Germinal center (tissue), 1 donor: Measurements from ENCODE around the gene MEGF8.

ENCODE experiments used
- DNase-seq: peaks from one replicate; pipeline ENCODE4 v3.0.0; 2012; ENCODE audit warnings: mixed read lengths, low spot score

Gene MEGF8

DNA sequence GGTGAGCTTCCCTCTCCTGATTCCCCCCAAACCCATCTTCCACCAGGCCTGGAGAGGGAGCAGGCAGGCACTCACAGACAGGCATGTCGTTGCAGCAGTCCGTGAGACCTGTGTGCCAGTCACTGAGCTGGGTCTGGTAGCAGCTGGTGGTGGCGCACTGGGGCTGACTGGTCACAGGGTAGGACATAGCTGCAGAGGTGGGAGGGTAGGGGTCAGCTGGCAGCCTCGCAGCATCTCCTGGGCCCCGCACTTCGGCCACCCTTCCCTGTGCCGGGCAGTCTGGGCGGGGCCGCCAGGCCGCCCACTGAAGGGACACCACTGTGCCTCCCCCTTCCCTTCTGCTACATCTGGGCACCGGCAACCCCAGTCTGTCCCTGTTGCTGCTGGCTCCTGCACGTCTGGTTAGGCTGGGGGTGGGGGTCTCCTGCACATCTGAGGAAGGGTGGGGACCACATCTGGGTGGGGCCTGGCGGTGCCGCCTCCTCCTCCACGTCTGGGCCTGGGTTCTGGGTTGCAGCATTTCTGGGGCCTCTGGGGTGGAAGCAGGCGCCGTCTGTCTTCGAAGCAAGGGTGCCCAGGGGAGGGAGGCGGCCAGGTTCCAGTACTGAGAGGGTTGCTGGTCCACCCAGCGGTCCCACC, 63.5 kb downstream of the MEGF8 start:
- no peak for DNase-seq

DNA sequence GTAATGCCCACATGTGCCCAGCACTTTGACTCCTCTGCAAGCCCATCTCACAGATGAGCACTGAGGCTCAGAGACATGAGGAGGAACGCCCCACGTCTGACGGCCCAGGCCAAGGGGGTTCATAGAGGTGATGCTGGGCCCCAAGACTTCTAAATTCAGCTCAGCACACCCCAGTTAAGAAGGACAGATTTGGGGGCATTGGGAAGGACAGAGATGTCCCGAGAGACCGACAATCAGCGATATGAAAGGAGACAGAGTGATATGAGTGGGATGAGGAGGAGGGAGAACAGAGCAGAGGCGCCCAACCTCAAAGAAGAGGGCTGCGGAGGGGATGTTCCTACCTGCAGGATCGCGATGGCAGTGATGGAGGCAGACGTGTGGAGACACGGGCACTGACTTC, 64.5 kb downstream of the MEGF8 start, which contains the start of gene CNFN:
CNFN (minus strand) TSS at position 399 of the 400 bp plus-strand sequence. CDS start 1,260 bp downstream, outside the sequence.
- no peak for DNase-seq

DNA sequence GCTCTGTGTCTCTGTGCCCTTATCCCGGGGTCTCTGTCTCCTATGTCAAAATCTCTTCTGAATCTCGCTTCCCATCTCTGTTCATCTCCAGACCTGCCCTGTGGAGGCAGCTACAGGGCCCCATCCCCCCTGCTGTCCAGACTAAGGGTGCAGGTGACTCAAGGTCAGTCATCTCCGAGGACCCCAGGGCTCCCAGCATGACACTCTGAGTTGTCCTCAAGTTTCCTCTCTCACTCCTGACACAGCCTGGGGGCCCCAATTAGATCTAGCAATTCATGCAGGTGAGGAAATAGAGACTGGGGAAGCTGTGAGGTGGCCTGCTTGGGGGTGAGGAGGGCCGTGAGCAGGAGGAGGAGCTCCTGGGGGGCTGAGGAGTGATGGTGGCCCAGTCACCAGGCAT, 66.7 kb downstream of the MEGF8 start:
- no peak for DNase-seq

DNA sequence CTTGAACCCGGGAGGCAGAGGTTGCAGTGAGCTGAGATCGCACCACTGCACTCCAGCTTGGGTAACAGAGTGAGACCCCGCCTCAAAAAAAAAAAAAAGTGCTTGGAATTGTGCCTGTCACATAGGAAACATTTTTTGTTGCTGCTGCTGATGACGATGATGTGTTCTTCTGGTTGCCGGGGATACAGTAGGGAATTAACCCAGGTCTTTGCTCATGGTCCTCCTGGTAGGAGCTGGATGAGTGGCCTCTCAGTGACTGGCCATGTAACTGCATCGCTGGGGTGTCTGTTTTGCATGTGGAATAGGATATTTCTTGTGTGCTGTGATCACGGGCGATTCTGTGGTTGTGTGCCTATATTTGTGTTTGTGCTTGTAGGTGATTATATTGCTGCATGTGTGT, 69.3 kb downstream of the MEGF8 start:
- no peak for DNase-seq

DNA sequence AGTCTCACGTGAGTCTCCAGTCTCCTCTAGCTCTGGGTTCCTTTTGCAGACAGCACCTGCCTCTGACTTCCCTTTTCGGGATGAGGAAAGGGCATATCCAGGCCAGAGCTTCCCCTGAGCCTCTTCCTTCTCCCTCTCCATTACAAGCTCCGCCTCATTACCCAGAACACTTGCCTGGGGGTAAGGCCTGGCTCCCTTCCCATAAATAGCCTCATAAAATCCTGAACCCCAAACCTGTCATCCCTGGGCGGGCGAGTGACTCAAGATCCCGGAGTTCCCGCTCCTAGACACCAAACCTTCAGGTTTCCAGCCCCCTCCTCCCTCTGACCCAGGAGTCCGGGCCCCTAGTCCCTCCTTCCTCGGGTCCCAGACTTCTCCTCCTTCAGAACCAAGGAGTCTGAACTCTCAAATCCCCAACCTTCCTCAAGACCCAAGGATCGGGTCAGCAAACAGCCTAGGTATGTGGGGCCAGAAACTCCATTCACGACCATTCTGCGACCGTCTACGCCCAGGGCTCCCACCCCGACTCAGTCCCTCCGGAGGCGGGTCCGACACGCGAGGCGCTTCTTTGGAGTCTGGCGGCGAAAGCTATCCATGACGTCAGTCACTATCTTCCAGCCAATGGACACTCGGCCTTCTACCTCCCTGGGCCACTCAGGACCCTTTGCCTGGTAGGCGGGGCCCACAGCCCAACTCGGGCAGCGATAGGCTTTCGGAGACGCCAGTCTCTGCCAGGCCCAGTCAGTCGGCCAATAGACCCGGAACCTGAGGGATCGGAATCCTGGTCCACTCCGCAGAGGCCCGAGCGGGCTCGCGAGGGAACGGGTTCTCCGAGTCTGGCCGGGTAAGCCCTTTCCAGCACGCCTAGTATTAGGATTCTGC, 71.2 kb downstream of the MEGF8 start:
- DNase-seq, result peak; percentile 100

DNA sequence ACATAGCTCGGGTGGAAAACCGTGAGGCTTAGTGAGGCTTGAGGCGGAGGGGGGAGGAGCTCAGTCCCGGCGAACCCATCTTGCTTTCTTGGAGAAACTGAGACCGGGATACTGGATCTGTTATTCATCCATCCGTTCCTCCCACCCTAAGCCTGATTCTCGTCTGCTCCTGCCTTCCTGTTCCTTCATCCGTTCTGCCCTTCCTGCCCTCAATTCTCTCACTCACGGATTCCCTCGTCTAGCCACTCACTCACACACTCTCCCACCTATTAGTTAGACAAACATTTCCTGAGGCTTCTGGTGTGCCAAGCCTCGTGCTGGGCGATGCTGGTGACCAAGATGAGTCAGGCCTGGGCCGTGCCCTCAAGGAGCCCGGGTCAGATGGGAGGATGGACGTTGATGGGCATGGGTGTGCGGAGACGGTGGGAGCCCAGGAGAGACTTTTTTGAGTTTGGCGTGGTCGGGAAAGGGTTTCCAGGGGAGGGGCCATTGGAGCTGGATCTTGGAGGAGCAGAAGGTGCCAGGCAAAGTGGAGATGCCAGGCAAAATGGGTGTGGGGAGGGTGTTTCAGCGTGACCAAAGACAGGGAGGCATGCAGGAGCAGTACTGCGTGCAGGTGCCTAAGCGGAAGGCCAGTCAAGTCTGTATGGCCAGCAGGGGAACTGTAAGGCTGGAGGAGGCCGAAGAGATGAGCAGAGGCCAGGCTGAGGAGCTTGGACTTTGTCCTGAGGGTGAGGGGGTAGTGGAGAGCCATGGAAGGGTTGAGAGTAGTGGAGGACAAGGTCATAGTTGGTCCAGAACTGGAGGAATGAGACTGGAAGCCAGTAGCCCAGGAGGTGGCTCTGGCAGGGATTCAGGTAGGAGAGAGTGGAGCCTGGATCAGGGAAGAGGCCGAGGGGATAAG, 72.1 kb downstream of the MEGF8 start:
- DNase-seq, result no peak

DNA sequence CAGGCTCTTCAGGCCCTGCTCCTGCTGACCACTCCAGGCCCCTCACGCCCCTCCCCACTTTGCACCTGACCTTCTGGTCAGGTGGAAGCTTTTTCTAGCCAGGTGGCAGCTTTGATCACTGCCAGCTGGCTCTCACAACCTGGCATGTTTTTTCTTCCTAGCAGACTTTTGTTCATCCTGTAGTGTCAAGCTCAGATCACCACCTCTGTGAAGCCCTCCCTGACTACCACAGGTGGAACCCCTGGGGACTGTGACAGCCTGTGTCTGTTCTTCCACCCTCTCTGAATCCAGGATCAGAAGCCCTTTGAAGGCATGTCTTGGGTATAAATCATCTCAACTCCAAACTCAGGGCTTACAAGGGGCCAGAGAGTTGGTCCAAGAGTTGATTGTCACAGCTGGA, 75.0 kb downstream of the MEGF8 start:
- DNase-seq, result no peak

DNA sequence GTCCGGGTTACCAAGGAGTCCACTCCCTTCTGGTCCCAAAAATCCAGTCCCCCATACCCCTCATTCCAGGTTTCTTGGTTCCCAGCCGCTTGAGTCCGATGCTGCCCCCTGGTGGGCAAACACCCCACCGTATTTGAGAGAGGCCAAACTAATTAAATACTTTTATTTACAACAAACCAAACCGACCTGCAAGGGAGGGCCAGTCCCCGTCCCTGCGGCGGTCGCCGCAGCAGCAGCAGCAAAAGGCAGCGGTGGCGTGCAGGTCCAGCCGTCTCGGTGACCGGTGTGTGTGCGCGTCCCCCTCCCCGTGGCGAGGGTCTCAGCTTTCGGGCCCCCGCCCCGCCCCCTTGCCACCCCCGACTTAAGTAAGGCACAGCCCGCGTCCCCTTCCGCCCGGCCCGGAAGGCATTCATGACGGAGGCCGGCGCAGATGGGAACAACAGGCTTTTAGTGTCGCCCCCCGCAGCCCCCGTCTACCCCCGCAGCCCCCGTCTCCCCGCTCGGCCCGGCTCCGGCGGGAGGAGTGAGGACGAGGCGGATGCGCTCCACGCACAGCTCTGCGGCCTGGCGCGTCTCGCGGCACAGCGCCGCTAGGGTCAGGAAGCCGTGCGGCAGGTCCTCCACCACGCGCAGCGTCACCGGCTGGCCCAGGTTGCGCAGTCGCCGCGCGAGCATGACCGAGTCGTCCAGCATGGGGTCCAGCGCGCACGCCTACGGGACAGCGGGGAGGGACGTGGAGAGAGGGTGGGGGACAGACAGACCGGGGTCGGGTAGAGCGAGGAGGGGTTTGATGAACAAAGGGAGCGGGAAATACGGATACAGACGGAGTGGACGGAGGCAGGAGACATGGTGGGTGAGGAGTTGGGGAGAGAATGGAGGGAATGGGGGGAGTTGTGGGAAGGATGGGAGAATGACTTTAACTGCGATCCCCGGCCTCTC, 76.2 kb downstream of the MEGF8 start:
- DNase-seq, result peak; percentile 80

DNA sequence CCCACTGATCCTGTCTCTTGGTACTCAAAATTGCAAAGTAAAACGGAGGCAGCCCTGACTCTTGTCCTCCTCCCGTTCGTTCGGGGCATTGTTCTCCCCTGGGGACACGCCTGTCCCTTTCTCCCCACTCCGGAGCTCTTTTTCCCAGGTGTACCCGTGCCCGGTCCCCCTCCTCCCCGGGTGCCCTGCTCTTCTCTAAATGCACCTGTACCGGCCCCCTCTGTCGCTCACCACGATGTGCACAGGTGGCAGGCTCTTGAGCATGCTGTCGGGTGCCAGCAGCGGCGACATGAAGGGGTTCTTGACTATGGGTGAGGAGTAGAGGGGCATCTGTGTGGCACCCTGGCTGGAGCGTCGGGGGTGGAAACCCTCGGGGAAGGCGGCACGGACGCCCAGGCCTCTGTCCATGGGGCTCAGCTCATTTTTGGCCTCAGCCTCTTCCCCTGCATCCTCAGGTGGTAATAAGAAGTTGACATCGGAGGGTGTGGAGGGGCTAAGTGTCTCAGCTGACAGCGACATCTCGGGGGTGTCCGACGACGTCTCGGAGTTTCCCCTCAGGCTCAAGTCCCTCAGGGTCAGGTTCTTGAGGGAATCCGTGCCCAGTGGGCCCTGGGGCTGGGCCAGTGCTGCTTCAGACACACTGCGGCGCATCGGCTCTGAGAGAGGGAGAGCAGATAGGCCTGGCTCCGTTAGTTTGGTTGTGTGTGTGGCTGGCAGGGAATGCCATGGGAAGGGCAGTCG, 77.1 kb downstream of the MEGF8 start:
- no peak for DNase-seq

DNA sequence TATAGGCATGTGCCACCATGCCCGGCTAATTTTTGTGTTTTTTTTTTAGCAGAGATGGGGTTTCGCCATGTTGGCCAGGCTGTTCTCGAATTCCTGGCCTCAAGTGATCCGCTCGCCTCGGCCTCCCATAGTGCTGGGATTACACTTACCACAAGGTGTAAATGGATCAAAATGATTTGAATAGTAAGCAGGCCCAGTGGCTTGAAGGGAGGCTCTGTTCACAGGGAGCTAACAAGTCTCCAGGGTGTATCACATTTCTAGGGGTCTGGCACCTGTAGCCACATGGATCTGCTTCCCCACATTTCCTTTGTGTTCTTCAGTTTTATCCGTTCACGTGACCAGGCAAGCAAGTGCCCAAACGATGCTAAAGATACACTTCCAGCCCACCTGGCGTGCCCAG, 78.2 kb downstream of the MEGF8 start:
- DNase-seq, result no peak

DNA sequence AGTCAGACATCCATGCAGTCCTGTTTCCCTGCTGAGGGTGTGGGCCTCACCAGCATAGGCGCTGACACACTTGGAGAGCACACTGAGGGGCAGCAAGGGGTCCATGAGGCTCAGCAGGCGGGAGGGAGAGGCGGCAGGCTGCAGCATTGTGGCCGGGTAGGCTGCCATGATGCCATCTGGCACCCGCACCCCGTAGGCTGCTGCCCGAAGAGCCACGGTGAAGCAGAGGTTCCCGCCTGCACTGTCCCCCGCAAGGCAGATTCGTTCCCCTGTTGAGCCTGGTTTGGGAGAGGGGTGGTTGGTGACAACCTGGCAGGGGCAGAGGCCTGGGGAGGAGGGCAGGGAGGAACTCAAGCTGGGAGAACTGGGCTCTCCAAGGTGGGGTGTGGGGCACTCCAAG, 80.7 kb downstream of the MEGF8 start:
- DNase-seq, result no peak

DNA sequence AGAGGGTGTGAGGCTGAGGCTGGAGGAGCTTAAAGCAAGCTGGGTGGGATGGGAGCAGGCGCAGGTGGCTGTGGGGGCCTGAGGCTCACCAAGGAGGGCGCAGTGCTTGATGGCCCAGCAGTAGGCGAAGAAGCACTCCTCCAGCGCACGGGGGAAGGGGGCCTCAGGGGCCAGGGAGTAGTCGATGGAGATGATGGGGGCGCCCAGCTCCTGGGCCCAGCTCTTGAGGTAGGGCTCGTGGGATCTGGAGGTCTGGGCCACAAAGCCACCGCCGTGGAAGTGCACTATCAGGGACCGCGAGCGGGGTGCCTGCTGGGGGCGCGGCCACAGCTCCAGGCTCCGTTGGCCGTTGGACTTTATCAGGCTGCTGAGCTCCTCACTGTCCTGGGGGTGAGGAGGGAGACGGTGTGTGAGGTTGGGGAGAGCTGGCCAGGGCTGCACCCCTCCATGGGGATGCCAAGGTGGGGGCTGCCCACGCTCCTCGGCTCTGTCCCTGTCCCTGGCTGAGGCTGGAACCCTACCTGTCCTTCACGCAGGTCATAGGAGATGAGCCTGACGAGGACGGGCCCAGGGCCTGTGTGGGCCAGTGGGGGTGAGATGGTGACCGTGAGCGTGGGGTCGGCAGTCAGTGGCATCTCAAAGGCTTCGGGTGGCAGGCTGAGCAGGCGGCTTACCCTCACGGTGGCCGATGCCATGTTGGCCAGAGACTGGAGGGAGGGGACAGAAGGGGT, 81.8 kb downstream of the MEGF8 start:
- no peak for DNase-seq

DNA sequence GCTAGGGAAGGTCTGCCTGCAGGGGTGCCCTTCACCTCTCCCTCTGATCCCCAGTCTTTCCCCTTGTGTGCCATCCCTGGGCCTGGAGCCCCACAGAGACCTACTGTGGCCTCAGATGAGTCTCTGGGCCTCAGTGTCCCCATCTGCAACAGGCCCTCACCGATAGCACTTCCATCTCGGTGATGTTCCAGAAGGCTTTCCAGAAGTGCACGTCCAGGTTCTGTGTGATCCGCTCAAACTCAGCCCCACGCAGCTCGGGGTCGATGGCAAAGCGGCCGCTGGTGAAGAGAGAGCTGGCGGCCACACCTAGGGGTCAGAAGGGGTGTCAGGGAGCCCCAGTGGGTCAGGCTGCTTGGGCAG, 82.4 kb downstream of the MEGF8 start:
- DNase-seq, result no peak

DNA sequence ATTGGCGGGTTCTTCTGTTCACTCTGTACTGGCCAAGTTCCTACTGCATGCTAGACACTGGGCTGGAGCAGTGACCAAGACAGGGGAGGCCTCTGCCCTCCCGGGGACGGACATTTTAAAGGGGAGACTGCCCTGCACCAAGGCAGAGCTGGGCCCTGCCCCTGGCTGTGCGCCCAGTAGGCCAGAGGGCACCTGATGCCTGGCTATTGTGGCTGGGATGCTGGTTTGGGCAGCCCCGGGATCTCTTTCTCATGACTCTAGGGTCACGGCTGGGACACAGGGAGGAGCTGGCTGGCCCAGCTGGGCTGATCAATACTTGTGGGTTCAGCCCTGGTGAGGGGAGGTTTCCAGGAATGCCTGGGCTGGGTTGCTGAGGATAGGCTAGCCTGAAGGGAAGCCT, 84.0 kb downstream of the MEGF8 start:
- DNase-seq, result no peak

DNA sequence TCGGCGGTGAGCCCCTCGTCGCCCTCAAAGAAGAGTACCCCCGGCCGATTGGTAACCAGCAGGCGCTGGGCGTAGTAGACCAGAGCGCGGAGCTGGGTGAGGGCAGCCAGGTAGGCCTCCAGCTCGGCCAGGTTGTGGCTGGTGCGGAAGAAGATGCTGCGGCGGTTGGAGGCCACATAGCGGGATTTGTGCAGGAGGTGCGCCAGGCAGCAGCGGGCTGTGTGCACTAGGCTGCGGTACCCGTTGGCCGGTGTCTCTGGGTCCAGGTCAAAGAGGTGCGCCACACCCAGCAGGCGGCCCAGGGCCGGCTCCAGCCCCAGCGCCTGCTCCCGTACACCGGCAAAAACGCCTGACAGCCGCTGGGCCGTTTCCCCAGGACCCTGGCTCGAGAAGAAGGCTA, 84.9 kb downstream of the MEGF8 start:
- no peak for DNase-seq

DNA sequence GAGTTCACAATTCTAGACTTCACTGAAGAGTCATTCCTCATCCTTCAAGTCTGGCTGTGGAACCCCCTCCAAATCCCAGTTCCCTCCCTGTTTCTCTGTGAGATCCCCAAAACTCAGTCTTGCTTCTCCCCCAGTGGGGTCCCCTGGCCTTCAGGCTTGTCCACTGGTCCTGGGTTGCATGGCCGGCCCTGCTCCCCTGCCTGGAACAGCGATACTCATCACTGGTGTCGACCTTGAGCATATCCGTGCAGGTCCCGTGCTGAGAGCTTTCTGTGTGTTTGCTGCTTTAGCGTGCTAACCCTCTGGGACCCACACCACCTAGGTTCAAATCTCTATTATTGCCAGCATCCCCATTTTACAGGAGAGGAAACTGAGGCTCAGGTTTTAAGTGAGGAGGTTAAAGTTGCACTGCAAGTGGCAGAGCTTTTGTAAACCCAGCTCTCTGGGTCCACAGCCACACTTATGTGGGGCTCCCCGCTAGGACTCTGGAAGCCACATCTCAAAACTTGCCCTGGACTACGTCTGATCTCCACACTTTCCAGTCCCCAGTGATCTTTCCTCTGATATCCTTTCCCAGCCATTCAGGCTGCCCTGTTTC, 86.2 kb downstream of the MEGF8 start:
- no peak for DNase-seq

DNA sequence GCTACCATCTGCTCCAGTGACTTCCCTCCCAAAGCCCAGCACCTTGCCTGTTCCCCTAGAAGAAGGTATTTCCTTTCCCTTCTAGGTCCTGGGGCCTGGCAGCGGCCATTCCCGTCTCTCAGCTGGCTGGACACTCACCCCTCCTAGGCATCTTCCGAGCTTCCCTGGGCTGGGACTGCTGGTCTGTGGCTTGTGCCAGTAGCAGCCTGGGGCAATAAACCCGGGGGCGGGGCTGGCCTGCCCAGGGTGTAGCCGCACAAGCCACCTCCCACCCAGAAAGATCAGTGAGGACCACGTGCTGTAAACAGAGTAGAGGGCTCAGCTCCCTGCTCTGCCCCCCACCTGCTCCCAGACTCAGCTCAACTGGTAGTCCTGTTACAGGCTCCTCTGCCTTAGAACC, 86.8 kb downstream of the MEGF8 start:
- DNase-seq, result no peak

DNA sequence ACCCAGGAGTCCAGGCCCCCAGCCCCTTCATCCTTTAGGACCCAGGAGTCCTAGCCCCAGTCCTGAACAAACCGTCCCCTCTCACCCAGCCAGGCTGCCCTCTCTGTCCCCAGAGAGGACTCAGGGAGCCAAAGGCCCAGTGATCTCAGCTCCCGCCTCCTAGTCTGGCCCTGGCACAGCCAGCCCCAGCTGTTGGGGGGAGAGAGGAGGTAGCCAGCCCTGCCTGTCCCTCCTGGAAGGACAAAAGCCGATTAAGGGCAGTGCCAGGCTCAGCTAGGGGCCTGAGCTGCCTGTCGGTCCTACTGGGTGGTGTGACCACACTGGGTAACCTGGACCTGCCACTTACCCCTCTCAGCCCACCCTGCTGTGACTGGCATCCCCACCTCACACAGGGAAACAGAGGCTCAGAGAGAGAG, 87.2 kb downstream of the MEGF8 start:
- DNase-seq, result no peak

DNA sequence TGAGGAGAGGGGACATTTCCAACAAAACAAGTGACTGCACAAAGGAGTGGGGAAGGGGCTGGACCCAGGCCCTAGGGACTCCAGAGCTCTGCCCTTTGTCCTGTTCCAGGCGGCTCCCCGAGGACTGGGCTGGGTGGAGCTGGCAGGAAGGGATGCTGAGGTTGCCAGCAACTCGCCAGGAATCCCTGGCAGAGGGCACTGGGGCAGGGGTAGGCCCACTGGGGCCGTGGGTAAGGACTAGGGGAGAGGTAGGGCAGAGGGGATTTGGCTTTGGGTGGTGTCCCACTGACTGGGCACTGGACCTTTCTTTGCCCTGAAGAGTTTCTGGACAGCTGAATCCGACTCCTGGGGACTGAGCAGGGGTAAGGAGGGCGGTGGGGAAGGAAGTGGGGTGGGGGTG, 93.9 kb downstream of the MEGF8 start:
- DNase-seq, result no peak
